ENCODE data around the gene PKDREJ. TPM values are rescaled to one million over a fixed set of nuclear protein-coding genes. Genes with fewer than 3 reads are reported as not detected.

Gene PKDREJ
- polyA plus RNA-seq, 1 of the 3 experiments (the other 2 are of a cell fraction): not detected

DNA sequence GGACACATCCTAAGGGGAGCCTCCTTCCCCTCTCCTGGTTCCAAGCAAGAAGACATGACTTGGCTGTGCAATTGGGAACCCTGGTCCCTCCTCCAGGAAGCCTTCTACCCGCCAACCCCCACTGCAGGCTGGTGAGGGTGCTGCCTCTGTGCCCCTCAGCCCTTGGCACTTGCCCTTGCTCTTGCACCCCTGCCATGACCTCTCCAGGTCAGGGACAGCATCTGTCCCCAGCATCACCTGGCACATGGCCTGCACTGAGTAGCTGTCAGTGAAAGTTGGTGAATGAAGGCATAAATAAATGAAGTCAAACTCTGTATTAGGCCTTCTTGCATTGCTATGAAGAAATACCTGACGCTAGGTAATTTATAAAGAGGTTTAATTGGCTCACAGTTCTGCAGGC is 31.6 kb upstream of the PKDREJ start:
- Histone ChIP-seq H3K27me3 (ENCODE audit: insufficient read depth) (no peaks in the 10 kb centered on the region), H3K9ac (no peak overlapping the region), H4K20me1 (ENCODE audit: insufficient read depth) (no peaks in the 10 kb centered on the region), H3K9me3 (no peaks in the 10 kb centered on the region), H3K4me2 (no peak overlapping the region), H3K9me2 (no peaks in the 10 kb centered on the region), H3K4me3 (ENCODE audit: low read depth in 2 of 2, low read length in 1 of 2) (no peak overlapping the region), H3K79me2 (ENCODE audit: insufficient read depth) (peaks cover 30% of the 10 kb centered on the region), H3F3A (replicated peaks; ENCODE audit: insufficient read depth) (peaks cover 4% of the 10 kb centered on the region), H3K27ac (ENCODE audit: low read depth in 2 of 2, low read length in 1 of 2) (no peak overlapping the region), H3K36me3 (replicated peaks in 1 of 2; ENCODE audit: control insufficient read depth in 1 of 2, insufficient read depth in 2 of 2, low read length in 1 of 2) (peaks cover 8 to 9% of the 10 kb centered on the region in 2 experiments), H2AFZ (ENCODE audit: low read depth) (no peak overlapping the region), H3K4me1 (ENCODE audit: control insufficient read depth in 1 of 2, insufficient read depth in 2 of 2, low read depth in 1 of 2, low read length in 1 of 2) (peaks cover 5 to 21% of the 10 kb centered on the region in 2 experiments; a peak in 3 of 4 replicates)
- CTCF ChIA-PET: interaction anchor here (1.7 to 5.8 kb wide), 2 partner anchors 173 to 288 kb away, joined by 4 to 45 read pairs; no protein-coding TSS in a partner anchor
- POLR2A ChIA-PET: interaction anchor here (1.1 kb wide), 1 partner anchor 25 kb away, joined by 4 read pairs; no protein-coding TSS in a partner anchor
- no peak for DNase-seq
- no peak for TF ChIP-seq EP300 (IDR thresholded peaks at IDR 0.05; ENCODE audit: borderline replicate concordance in 1 of 2, low read depth in 1 of 2, low read length in 1 of 2)
- TF ChIP-seq CTCF (IDR thresholded peaks at IDR 0.05): no peak
- no peak for TF ChIP-seq RXRA (IDR thresholded peaks at IDR 0.05; ENCODE audit: borderline replicate concordance, low read depth)
- no peak for TF ChIP-seq TAF1 (IDR thresholded peaks at IDR 0.05; ENCODE audit: borderline replicate concordance, low read depth, low read length)
- TF ChIP-seq RCOR1 (IDR thresholded peaks at IDR 0.05; ENCODE audit: low read length): no peak
- TF ChIP-seq, protein P1, sequence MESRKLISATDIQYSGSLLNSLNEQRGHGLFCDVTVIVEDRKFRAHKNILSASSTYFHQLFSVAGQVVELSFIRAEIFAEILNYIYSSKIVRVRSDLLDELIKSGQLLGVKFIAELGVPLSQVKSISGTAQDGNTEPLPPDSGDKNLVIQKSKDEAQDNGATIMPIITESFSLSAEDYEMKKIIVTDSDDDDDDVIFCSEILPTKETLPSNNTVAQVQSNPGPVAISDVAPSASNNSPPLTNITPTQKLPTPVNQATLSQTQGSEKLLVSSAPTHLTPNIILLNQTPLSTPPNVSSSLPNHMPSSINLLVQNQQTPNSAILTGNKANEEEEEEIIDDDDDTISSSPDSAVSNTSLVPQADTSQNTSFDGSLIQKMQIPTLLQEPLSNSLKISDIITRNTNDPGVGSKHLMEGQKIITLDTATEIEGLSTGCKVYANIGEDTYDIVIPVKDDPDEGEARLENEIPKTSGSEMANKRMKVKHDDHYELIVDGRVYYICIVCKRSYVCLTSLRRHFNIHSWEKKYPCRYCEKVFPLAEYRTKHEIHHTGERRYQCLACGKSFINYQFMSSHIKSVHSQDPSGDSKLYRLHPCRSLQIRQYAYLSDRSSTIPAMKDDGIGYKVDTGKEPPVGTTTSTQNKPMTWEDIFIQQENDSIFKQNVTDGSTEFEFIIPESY (IDR thresholded peaks at IDR 0.05; ENCODE audit: borderline replicate concordance, low read depth): no peak
- no peak for TF ChIP-seq MXI1 (IDR thresholded peaks at IDR 0.05; ENCODE audit: low read depth, low read length)
- no peak for TF ChIP-seq ELF1 (IDR thresholded peaks at IDR 0.05)
- TF ChIP-seq RAD21 (IDR thresholded peaks at IDR 0.05; ENCODE audit: low read length): no peak
- no peak for TF ChIP-seq YY1 (IDR thresholded peaks at IDR 0.05; ENCODE audit: low read depth)
- TF ChIP-seq JUND (IDR thresholded peaks at IDR 0.05): no peak
- WGBS (ENCODE audit: low lambda C conversion rate): 100% methylated on average over 2 of the region's 2 CpGs

- Histone ChIP-seq H3K9me2 (no peaks in the 10 kb centered on the region), H3K27me3 (ENCODE audit: insufficient read depth) (no peaks in the 10 kb centered on the region), H2AFZ (ENCODE audit: low read depth) (no peak overlapping the region), H3K4me2 (no peak overlapping the region), H3F3A (replicated peaks; ENCODE audit: insufficient read depth) (peaks cover 4% of the 10 kb centered on the region), H3K4me1 (ENCODE audit: control insufficient read depth in 1 of 2, insufficient read depth in 2 of 2, low read depth in 1 of 2, low read length in 1 of 2) (peaks cover 5 to 21% of the 10 kb centered on the region in 2 experiments; a peak in 3 of 4 replicates), H3K79me2 (ENCODE audit: insufficient read depth) (peaks cover 19% of the 10 kb centered on the region), H3K9me3 (no peaks in the 10 kb centered on the region), H3K9ac (no peak overlapping the region), H3K27ac (ENCODE audit: low read depth in 2 of 2, low read length in 1 of 2) (no peak overlapping the region), H3K36me3 (replicated peaks in 1 of 2; ENCODE audit: control insufficient read depth in 1 of 2, insufficient read depth in 2 of 2, low read length in 1 of 2) (peaks cover 9 to 11% of the 10 kb centered on the region in 2 experiments), H4K20me1 (ENCODE audit: insufficient read depth) (no peaks in the 10 kb centered on the region), H3K4me3 (ENCODE audit: low read depth in 2 of 2, low read length in 1 of 2) (no peak overlapping the region)
- CTCF ChIA-PET: no interaction called here
- 82% methylated on average over 6 of the region's 11 CpGs for WGBS (ENCODE audit: low lambda C conversion rate)
- DNase-seq: no peak
- POLR2A ChIA-PET: no interaction called here
- TF ChIP-seq GABPA (IDR thresholded peaks at IDR 0.05; ENCODE audit: low read depth) (no peak), POLR2AphosphoS5 (IDR thresholded peaks at IDR 0.05; ENCODE audit: low read depth, low read length) (no peak), TAF1 (IDR thresholded peaks at IDR 0.05; ENCODE audit: borderline replicate concordance, low read depth, low read length) (no peak), SIN3A (IDR thresholded peaks at IDR 0.05; ENCODE audit: borderline replicate concordance, low read depth, low read length) (no peak), RCOR1 (IDR thresholded peaks at IDR 0.05; ENCODE audit: low read length) (no peak), RFX5 (IDR thresholded peaks at IDR 0.05; ENCODE audit: low read length) (no peak), RXRA (IDR thresholded peaks at IDR 0.05; ENCODE audit: borderline replicate concordance, low read depth) (no peak), GATA2 (CRISPR knock-in tag; IDR thresholded peaks at IDR 0.05) (no peak), FOSL2 (IDR thresholded peaks at IDR 0.05; ENCODE audit: borderline replicate concordance, low read depth) (no peak), SMC3 (IDR thresholded peaks at IDR 0.05; ENCODE audit: low read depth, low read length) (no peak)
- TF ChIP-seq, protein P2, sequence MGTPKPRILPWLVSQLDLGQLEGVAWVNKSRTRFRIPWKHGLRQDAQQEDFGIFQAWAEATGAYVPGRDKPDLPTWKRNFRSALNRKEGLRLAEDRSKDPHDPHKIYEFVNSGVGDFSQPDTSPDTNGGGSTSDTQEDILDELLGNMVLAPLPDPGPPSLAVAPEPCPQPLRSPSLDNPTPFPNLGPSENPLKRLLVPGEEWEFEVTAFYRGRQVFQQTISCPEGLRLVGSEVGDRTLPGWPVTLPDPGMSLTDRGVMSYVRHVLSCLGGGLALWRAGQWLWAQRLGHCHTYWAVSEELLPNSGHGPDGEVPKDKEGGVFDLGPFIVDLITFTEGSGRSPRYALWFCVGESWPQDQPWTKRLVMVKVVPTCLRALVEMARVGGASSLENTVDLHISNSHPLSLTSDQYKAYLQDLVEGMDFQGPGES (IDR thresholded peaks at IDR 0.05; ENCODE audit: low read depth, low read length): no peak
- TF ChIP-seq, protein P1 (IDR thresholded peaks at IDR 0.05; ENCODE audit: borderline replicate concordance, low read depth): no peak
These were observed 30.6 kb upstream of the PKDREJ start for GRCh38 chr22:46293577-46294260.
